ENCODE results near the gene PTGR3.

The PTGR3 gene

DNA sequence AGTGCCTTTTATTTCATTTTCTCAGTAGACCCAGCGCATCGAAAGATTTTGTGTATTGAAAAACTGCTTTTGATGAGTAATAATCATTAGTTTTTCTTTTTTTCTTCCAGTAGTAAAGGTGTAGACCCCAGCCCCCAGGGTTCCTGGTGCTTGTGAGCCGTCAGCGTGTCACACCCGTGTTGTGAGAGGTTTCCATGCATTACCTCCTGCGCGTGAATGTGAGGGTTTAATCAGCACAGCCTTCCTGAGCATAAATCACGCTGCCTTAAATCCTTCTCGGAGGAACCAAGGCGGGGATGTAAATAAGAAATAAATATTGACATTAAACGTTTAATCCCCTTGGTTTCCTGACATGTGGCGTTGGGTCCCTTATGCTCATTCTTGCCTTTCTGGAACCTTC is 26.0 kb upstream of the PTGR3 start:
- DNase-seq, result no peak

DNA sequence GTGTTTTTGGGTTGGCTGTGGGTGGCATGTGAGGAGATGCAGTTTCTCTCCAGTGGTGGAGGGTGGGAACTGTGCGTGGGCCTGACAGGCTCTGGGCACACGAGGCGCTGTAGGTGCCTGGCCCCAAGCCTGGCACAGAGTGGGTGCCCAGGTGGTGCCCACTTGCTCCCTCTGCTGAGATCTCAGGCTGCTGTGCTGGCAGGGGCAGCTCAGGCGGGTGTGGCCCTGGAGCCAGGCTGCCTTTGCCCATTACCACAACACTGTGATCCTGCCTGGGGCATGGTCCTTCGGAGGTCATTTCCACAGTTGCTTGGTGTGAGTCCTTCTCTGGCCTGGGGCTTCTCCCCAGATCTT is 22.1 kb upstream of the PTGR3 start:
- no peak for DNase-seq

DNA sequence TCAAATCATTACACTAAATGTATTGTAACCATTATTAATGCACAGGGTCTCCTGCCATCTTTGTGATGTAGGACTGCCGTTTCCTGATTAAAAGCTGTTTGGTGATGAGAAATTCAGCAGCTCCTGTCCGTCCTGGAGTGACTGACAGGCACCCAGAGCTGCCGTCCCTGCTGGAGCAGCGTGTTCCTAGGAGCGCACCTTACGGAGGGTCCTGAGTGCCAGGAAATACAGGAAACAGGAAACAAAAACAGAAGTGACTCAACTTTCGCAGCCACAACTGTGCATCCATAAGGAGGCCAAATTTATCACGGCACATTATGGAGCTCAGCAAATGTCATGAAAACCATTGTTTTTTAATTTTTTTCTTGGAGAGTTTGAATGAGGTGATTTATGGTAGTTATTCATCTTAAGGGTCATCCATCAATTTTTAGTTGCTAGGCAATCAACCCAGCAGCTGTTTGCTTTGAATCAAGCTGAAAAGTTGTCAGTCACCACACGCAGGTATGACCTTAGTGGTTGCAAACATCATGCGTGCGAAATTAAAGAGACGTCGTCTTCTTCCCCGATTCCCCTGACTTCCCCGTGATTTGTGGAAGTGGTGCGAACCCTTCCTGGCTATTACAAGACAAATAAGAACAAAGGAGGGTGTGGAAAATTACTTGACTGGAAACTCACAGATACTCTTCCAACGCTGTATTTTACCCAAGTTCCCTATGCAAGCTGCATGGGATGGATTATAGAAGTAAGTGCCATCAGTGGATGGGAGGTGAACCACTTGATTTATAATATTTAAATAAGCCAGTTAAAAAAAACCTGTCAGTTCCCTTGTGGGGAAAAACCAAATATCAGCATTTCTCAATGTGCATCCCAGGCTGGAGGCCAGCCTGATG is 21.5 kb upstream of the PTGR3 start:
- no peak for DNase-seq

DNA sequence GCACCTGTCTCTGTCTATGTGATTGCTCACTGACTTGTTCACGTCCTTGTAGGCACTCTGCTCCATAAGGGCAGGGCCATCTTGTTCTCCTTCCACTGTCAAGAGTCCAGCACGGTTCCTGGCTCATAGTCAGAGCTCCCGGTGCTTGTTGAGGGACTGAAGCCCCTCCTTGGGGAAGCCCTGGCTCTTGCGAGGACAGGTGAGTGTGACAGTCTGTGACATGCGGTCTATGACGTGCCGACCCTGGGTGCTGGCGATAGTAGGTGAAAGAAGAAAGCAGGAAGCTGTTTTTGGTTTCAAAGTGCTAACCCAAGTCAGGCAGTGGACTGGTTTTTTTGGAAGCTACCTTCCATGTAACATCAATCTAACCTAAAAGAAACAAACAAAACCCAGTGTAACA is 20.5 kb upstream of the PTGR3 start:
- DNase-seq, result no peak

DNA sequence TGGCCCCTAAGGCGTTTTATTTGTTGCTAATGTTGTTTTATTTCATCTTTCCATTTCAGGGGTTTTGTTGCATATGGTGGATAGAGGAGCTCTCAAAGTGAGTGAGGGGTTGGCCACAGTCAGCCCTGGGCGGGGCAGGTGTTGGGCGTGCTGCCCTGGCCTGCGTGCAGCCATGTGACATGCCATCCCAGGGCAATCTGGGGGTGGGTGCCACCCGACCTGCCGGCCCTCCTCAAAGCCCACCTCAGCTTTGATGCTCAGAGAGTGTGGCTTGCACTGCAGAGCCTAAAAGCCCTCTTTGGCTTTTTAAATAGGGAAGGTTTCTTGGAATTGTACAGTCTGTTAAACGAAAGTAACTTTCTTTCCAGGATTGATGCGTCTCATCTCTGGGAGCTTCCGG is 20.0 kb upstream of the PTGR3 start:
- no peak for DNase-seq

DNA sequence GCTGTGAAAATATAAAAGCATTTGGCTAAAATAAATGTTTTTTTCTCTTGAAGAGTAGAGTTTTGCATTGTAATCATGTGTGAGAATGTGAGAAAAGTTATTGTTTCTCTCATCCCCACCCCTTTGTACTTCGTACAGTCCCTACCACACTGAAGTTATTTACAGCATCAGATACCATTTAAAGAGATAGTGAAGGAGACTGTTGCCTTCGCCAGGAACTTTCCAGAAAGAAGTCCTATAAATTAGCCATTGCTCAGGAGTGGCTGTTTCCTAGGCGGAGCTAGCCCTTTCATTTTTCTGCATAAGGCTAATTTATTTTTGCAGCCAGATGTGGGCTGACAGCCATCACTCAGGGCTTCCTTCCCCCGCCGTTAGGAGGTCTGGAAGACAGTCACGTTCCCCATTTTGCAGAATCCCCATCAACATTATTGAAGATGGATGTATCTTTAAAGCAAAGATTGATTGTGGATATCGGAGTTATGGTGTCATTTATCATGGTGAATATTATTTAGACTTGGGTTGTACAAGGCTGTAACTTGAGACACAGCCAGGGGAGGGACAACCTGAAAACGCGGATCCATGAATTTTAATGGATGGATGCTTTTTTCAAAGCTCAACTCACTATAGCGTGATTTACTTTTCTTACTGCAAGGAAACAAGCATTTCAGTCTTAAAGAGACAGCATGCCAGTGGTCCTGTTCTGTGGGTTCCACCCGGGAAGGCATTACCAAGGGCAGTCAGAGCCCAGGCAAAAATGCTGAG is 18.8 kb upstream of the PTGR3 start:
- DNase-seq, result no peak

DNA sequence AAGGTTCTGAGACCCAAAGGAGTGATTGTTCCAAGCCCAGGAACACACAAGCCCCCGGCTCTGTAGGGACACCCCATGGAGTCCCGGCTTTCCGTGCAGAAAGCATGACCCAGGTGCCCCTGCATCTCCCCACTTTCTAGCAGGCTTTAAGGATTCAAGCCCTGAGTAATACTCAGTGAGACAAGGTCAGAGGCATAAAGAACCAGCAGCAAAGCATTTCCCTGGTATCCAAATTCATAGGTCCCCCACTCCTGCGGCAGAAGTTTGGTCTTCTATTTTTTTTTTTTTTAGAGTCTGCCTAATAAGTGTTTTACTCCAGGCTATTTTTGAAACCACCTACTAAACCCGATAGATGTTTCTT is 18.0 kb upstream of the PTGR3 start:
- DNase-seq, result no peak

DNA sequence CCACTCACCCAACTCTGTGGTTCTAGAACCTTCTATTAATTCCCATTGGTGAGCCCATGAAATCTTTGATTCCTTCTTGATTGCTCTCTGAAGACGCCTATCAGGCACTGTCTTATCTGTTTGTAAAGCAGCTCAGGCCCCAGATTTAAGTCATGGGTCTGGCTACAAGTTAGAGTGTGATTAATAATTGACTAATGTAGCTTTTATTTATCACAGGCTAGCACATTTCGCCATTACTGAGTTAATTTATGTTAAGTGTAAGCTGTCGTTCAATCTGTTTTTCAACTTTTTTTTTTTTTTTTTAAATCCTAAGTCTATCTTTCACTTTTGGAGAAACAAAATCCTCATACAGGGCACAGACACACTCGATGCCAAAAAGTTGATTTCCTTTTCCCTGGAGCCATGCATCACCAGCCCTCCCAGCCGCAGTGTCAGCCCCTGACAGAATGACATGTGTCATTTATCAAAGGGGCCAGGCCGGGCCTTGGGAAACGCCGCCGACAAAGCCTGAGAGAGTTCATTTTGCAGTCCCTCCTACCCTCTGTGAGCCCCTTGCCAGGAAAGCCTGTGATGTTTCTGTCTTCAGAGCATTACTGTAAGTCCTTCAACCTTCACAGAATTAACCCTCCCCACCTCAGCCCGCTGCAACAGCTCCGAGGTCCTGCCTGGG is 17.5 kb upstream of the PTGR3 start:
- DNase-seq, result no peak

DNA sequence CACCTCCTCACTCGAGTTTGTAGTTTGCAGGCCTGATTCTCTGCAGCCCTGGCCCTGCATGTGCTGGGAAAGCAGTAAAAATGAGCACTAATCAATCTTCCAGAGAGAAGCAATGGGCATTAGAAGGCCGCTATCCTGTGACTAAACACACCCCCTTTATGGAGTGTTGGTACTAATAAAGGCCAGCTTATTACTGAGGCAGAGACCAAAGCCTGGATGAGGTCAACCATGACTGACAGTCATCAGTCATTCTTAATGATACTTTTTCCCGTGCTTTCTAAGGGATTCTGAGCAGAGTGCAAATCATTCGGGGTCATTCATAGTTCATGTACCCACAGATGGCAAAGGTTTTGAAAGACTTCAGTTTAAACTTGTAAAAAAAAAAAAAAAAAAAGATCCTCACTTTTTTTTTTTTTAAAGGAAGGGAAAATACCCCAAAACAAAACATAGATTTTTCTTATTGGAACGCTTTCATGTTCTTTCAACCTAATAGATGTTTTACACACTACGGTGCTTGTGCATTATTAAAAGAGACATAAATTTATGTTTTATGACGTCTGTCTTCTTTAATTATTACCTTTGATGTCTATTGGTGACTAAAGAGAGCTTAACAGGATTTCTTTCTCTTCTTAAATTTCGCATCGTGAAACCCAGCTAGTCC is 14.9 kb upstream of the PTGR3 start:
- no peak for DNase-seq

DNA sequence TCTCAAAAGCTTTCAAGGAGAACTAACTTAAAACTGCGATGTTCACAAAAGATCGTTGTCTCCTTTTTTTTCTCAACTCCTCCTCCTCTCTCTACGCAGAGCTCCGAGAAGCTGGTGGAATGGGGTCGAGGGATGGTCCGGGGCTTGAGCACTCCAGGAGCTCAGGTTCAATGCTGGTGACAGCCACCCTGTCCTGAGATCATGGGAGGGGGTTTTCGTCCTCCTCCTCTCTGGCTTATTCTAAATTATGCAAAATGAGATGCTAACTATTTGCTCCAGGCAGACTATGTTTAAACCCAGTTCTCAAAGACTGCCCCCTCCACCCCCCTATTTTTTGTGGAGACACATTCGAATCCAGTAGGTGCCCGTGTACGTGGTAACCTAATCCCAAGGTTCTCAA is 13.5 kb upstream of the PTGR3 start:
- no peak for DNase-seq

DNA sequence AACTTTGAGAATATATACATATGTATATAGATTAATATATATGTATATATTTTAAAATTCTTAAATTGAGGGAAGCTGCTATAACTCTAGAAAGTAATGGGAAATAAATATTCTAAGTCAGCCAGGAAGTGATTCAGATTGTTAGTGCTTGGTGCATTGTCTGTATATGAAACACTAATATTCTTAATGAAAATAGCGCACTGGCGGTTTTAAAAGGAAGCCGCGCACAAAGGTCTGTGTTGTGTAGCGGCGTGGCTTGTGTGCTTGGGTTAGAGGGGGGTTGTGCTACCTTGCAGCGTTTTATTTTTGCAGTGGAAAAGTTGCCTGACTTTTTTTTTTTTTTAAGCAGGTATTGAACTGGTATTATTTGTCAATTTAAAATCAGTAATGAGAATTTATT is 13.0 kb upstream of the PTGR3 start:
- DNase-seq, result no peak

DNA sequence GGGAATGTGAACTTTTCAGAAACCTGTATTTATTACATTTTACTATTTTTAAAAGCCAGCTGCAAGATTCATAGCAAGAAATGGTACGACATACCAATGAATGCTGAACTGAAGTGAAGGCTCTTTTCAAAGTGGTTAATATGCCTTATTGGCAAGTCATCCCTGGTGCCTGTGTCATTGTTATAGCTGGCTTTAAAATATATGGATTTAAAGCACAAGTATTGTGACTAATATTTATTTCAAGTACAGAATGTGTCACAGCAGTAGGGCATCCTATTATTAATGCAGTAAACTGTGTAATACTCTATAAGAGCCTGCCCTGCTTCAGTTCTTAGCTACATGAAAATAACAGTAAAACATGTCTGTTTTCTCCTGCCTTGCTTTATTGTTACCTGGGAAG is 12.5 kb upstream of the PTGR3 start:
- no peak for DNase-seq

DNA sequence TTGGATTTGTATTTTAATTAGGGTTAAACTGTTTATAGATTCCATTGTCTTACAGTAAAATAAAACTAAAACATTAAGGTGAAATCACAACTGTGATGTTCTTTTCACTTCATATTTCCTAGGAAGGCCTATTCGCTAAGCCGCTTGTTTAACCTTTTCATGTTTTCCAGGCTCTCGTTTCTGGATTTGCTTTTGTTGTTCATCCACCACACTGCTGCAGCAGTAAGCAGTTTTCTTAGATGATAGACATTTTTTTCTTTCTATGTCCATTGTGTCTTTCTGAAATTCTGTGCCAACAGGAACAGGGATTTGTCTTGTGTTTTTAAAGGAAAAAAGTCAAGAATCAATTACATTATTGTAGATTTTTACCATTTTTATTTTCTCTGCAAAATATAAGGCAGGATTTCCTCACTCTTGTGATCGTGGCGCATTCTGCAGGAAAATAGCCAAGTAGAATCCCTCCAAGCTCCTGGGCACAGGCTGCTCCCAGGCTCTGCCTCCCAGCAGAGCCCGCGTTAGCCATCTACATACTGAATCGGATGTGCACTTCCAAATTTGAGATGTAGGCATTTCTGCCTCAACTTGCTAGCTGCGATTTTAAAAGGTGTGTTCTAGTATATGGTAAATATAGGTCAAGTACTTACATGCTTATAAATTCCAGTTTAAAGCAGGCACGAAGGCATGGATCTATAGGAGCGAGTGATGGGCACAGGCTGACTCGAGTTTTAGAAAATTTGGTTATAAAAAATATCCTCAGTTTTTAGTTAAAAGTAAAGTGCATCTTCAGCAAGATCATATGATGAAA is 11.8 kb upstream of the PTGR3 start:
- DNase-seq, result no peak

DNA sequence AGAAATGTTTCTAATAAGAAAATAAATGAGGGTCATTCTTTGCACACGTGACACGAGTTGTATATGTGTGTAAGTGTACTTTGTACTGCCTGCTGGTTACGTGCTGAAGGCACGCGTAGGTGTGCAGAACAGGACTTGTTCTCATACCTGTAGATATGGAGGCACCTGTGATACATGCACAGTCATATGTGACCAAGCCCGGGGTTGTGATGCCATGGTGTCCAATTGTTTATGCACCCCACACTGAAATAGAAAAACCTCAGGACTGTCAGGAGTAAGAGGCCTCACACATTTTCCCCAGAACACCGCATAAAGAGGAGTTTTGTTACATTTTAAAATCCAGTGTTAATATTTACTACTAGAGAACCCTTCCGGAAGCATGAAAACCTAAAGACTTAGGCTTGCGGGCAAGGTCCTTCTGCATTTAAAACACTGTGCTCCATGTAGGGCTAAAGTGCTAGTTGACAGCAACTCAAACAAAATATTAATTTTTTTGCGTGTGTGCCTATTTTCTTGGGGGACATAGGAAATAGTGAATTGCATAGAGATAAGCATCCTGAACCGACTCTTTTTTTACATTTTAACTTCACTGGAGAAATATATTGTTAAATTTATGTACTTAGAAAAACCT is 10.9 kb upstream of the PTGR3 start:
- DNase-seq, result no peak

DNA sequence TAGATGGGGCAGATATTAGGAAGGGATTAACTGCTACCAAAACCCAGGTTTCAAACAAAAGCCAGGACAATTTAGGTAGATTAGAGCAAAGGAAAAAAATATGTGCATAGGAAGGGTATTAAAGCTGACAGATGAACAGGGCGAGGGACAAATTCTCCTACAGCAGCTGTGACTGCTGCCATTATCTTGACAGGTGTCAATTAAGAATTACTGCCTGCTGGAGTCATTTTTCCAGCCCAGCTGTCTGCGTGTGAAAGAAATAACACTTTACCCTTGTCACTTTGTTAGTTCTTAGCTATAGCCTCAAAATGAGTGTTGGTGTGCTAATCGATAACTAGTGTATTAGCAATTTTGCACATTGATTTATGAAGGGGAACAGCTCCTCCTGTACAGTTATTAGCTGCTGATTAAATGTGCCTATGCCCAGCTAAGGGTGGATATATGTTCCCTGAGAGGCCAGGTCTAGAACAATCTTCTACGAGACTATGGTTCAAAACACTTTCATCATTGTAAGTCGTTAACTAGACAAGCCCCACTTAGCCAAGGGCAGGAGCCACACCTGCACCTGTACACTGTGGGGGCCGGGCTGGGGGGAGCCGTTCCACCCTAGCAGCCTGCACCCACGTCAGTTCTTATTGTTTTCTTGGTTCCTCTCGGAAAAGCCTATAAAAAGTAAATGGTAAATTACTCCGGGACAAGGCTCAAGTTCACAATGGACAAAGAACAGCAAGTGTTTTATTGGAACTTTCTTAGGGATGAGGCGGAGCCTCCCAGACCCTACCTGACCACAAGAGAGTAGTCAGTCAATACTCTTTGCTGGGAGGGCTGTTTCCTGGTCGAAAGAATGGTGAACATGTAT is 9.4 kb upstream of the PTGR3 start:
- DNase-seq, result no peak

DNA sequence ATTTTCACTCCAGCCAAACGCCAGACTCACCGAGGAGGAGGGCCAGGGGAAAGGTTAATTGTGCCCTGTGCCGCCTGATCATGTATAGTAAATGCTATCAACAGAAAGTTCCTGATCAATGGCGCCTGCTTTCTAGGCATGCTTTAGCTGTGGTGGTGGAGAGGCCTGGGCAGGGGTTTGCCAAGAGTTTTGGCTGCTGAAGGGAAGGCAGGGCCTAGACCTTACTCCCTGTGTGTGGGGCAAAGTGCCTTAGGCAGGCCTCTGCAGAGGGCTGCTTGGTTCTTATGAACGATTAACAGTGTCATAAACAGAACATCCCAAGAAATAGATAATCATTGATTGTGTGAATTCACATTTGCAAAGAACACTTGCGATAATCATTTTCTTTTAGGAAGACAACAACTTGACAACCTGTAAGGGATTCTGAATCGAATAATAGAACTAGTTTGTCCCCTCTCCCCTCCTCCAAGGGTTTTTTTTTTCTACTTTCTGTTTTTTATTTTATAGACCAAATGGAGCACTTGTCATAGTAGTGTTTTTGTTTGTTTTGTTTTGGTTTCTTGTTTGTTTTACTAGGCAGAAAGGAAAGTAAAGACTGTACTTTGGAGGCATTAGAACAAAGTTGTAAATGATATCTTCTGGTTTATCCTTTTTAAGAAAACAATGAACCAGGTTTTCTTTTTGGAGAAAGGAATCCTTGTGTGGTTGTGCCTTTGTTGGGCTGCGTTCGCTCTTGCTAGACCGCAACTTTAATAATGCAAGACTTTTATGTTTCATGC is 8.2 kb upstream of the PTGR3 start:
- DNase-seq, result no peak

DNA sequence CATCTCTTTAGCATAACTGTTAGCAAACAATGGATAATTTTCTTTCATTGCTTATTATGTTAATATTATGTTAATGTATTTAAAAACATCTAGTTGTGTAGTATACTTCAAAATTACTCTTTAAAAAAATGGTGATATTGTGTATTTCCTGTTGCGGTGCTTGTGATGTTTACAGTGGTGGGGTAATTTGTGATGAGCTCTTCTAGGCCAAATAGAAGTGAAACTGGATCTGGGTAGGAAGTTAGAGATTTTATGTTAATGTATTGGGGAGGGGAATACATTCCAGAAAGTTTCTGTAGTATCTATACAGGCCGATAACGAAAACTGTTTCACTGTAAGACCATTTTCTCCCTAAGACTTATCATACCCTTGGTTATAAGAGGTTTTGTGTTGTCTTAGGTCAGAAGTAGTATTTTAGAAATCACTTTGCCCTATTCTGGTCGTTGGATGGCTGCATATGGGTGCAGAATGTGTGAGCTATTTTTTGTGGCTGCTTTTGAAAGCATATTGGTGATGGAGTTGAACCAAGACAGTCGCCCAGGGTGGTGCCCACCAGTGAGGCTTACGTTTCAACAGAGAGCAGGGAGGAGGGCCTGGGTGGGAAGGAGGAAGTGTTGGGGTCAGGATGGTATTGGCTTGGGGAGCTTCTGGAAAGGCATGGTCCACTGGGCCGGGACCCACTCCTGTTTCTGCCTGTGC is 7.4 kb upstream of the PTGR3 start:
- no peak for DNase-seq

DNA sequence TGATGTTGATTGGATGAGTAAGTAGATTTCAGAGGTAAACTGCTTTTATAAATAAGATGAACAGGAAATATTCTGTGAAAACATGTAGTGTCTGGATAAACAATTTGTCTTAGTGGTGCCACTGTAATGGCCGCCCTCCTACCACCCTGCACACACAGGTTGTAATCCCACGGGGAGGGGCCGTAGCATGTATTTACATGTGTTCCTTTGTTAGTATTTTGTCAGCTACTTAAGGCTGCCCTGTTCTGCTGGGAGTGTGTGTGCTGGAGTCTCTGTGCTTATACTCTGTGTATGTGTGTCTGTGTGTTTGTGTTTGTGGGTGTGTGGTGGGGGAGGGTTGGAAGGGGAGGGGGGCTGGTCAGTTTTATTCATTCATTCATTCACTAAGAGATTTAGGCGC is 6.7 kb upstream of the PTGR3 start:
- DNase-seq, result no peak

DNA sequence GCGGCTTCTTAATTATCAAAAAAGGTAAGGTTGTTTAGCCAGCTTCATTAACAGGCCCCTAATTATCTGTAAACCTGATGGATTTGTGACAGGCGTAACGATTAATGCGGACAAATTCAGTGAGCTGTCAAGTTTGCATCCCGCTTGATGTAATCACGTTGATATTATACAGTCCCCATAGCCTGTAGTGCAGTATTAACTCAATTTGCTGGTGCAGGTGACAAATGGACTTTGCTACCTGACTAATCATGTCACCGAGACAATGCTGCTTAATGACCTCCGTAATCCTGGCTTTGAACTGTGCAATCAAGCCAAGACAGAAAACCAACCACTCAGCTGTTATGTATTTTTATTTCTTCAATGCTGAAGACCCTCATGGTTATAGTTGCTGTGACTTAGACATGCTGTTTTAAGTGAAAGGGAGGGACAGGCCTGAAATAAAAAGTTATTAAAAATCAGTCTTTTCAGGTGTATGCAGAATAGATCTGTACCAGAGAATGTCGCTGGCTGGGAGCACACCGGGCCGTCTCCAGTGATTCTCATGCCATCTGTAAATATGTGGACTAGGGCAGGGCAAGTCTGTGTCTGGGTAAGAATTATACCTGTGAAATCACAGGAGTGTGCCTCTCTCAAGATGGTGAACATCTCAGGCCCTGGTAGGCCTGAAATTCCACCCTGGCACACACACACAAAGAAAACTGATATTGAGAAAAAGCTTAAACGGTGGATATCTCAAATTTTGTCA is 6.0 kb upstream of the PTGR3 start:
- no peak for DNase-seq

Measured in stimulated activated CD4-positive, alpha-beta T cell treated with anti-CD3 and anti-CD28 coated beads, Interleukin-4, amount 100 ng/mL, for 1 hour (primary cell).